Glomerular visceral epithelial cell (primary cell): ENCODE results near the gene HIVEP2.

Experiments used
- DNase-seq: peaks from one replicate; pipeline ENCODE4 v3.0.0-alpha.2; 2016; ENCODE audit errors: extremely low spot score

Gene HIVEP2

GRCh38 chr6:142738731-142739130, 206.2 kb downstream of the HIVEP2 start:
- DNase-seq = no peak

- no peak for DNase-seq
Measured at GRCh38 chr6:142738035-142738396, 207.0 kb downstream of the HIVEP2 start.

- DNase-seq = no peak
Measured at GRCh38 chr6:142737368-142738034, 207.5 kb downstream of the HIVEP2 start.

- no peak for DNase-seq
Measured at GRCh38 chr6:142735204-142735603, 209.8 kb downstream of the HIVEP2 start.

GRCh38 chr6:142732790-142733189, 212.2 kb downstream of the HIVEP2 start:
- DNase-seq = no peak

- DNase-seq = no peak
Measured at GRCh38 chr6:142731611-142732010, 213.4 kb downstream of the HIVEP2 start.

- no peak for DNase-seq
Measured at GRCh38 chr6:142729618-142730017, 215.4 kb downstream of the HIVEP2 start.

- no peak for DNase-seq
Measured at GRCh38 chr6:142728910-142729481, 216.0 kb downstream of the HIVEP2 start.

- DNase-seq = no peak
Measured at GRCh38 chr6:142728364-142728763, 216.6 kb downstream of the HIVEP2 start.

GRCh38 chr6:142726616-142727015, 218.4 kb downstream of the HIVEP2 start:
- DNase-seq = no peak

- no peak for DNase-seq
Measured at GRCh38 chr6:142725024-142725770, 219.8 kb downstream of the HIVEP2 start.

- no peak for DNase-seq
Measured at GRCh38 chr6:142722841-142723240, 222.1 kb downstream of the HIVEP2 start.

GRCh38 chr6:142722012-142722411, 223.0 kb downstream of the HIVEP2 start:
- no peak for DNase-seq

- DNase-seq = no peak
Measured at GRCh38 chr6:142721215-142721920, 223.6 kb downstream of the HIVEP2 start.

GRCh38 chr6:142718667-142719191, 226.2 kb downstream of the HIVEP2 start:
- DNase-seq = no peak

- no peak for DNase-seq
Measured at GRCh38 chr6:142716097-142716496, 228.9 kb downstream of the HIVEP2 start.

GRCh38 chr6:142714951-142715785, 229.8 kb downstream of the HIVEP2 start:
- DNase-seq = no peak

- DNase-seq = no peak
Measured at GRCh38 chr6:142713959-142714358, 231.0 kb downstream of the HIVEP2 start.

- DNase-seq = no peak
Measured at GRCh38 chr6:142712231-142712630, 232.7 kb downstream of the HIVEP2 start.

- no peak for DNase-seq
Measured at GRCh38 chr6:142708651-142709050, 236.3 kb downstream of the HIVEP2 start.

- DNase-seq = no peak
Measured at GRCh38 chr6:142707255-142707654, 237.7 kb downstream of the HIVEP2 start.
